PFSK-1 (cell line): Measurements from ENCODE around the gene SIRT7.

ENCODE experiments used
- POLR2AphosphoS5 ChIP-seq: IDR thresholded peaks from 2 replicates; pipeline ENCODE4 v1.6.1; 2012; ENCODE audit warnings: low read depth, mild to moderate bottlenecking, control low read depth, low read length, moderate library complexity
- REST ChIP-seq, 2 experiments: IDR thresholded peaks; 2 replicates each; pipeline versions ENCODE4 v1.6.1 to v1.8.0; 2011 to 2012; ENCODE audit warnings: low read depth in 2 of 2, low read length in 2 of 2, control low read depth in 1 of 2, inconsistent platforms in 1 of 2, mild to moderate bottlenecking in 1 of 2, moderate library complexity in 1 of 2; ENCODE audit not compliant: insufficient read depth in 1 of 2

GRCh38 chr17:81910840-81911276, 7.1 kb downstream of the SIRT7 start:
- TF ChIP-seq POLR2AphosphoS5 (no peak), REST (IDR thresholded peaks at IDR 0.05; ENCODE audit: insufficient read depth in 1 of 2, low read depth in 2 of 2, low read length in 2 of 2) (no peak)
